Stimulated activated naive CD8-positive, alpha-beta T cell treated with anti-CD3 and anti-CD28 coated beads, Interleukin-15, amount 100 ng/mL, for 72 hours (primary cell): ENCODE results near the gene NBPF3.
A peak's percentile ranks its signal among the peaks of the same experiment; 100 is the strongest.

ENCODE experiments used
- ATAC-seq: fragments of 150-1000 bp; cut with Tn5 transposase; 2 replicates; pipeline ENCODE4 v1.10.0; 2021; ENCODE audit warnings: mild to moderate bottlenecking, moderate library complexity
- DNase-seq, 2 donors: peaks; one replicate each; pipeline ENCODE4 v3.0.0; 2021 to 2022
- H3K27ac Mint-ChIP-seq, 2 donors: one replicate each; pipeline ENCODE4 v1.8.0; 2022; ENCODE audit warnings: mild to moderate bottlenecking in 2 of 2, mixed read lengths in 2 of 2, moderate library complexity in 2 of 2
- H3K27me3 Mint-ChIP-seq: one replicate; pipeline ENCODE4 v1.8.0; 2022; ENCODE audit warnings: mixed read lengths
- H3K4me1 Mint-ChIP-seq: one replicate; pipeline ENCODE4 v1.8.0; 2022; ENCODE audit warnings: mild to moderate bottlenecking, mixed read lengths
- H3K4me3 Mint-ChIP-seq, 2 donors: one replicate each; pipeline ENCODE4 v1.8.0; 2022; ENCODE audit warnings: mild to moderate bottlenecking in 2 of 2, mixed read lengths in 2 of 2, moderate library complexity in 1 of 2
- H3K9me3 Mint-ChIP-seq, 2 donors: one replicate each; pipeline ENCODE4 v1.8.0; 2022; ENCODE audit warnings: mixed read lengths in 2 of 2

NBPF3 gene

DNA sequence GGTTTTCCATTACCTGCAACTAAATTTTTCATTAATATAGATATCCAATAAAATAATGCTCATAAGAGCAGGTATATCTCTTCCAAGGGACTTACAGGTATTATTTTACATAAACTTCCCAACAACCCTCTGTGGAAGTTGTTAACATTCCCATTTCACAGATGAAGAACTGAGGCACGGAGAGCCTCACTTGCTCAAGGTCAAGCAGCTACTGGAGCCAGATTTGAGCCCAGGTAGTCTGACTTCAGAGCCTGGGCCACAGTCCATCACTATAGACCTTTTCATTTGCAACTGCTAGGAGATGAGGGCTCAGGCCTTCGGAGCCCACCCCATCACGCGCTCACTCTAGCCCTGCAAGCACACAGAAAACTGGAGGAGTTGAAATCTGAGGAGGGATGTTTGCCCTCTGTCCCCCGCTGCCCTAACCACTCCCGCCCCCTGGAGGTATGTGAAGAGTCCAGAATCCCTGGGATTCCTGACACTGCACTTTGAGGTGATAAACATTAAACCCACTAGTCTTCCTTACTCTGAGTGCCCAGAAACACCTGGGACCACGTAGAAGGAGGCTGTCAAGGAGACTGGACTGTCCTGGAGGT is 57.6 kb downstream of the NBPF3 start:
- peaks cover 6% of the 10 kb centered on the region for H3K27me3 Mint-ChIP-seq
- ATAC-seq (no peak), DNase-seq (no peak)
- no peaks in the 10 kb centered on the region for H3K9me3 Mint-ChIP-seq
- H3K4me1 Mint-ChIP-seq, result no peaks in the 10 kb centered on the region
- no peak overlapping the region for H3K27ac Mint-ChIP-seq
- no peak overlapping the region for H3K4me3 Mint-ChIP-seq

DNA sequence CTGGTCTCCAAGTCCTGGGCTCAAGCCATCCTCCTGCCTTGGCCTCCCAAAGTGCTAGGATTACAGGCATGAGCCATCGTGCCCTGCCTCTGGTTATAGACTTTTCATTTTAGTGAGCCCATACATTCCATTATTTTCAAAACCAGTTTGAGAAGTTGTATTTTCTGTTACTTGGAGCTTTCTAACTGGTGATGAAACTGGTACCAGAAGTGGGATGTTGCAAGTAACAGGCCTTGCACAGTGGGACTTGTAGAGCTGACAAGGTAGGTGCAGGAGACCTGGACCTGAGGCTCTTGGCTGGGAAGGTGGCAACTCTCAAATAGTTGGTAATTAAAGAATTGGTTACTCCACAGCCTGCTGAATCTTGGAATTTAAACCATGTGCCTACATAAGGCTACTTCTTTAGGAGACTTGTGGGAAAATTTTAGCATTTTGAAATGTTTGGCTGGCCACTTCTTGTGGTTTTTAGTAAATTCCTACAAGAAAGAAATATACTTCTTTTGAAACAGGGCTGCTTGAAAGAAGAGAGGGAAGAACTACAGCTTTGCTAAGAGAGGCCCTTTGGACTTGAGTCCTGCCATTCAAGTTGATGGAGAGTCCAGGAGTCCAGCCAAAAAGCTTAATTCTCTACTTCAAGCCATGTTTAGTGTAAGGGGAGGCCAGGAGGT is 59.5 kb downstream of the NBPF3 start:
- no peaks in the 10 kb centered on the region for H3K9me3 Mint-ChIP-seq
- no peak for DNase-seq
- ATAC-seq, result no peak
- H3K27me3 Mint-ChIP-seq, result peaks cover 8% of the 10 kb centered on the region
- no peaks in the 10 kb centered on the region for H3K4me1 Mint-ChIP-seq
- H3K4me3 Mint-ChIP-seq, result no peak overlapping the region
- no peak overlapping the region for H3K27ac Mint-ChIP-seq

DNA sequence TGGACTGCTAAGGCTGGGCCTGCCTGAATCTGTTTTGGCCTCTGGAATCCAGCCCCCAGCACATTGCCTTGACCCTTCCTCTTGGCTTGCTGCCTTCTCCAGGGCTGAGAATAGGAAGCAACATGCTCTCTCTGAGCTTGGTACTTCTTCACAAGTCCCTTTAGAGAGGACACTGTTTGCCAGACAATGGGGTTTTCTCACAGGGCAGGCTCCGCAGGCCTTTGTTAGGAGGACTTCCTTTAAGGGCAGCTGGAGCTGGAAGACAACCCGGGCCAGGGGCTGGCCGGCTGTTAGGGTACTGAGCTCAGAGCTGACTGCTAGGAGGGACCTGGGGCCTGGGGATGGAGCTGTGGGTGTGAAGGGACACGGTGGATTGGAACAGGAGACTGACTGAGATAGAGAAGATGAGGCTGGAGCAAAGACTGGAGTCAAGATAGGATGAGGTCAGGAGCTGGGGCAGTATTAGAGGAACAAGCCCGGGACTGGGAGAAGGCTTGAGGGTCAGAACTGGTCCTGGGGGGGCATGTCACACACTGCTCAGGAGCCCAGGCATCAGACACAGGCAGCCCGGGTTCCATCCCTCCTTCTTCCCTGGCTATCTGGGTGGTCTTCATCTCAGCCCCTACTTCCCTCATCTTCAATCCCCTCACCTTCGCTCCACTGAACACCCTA is 63.9 kb downstream of the NBPF3 start:
- ATAC-seq, result no peak
- Mint-ChIP-seq H3K27ac (no peak overlapping the region), H3K27me3 (peaks cover 48% of the 10 kb centered on the region), H3K4me1 (peaks cover 5% of the 10 kb centered on the region), H3K9me3 (no peaks in the 10 kb centered on the region), H3K4me3 (no peak overlapping the region)
- DNase-seq, result no peak

DNA sequence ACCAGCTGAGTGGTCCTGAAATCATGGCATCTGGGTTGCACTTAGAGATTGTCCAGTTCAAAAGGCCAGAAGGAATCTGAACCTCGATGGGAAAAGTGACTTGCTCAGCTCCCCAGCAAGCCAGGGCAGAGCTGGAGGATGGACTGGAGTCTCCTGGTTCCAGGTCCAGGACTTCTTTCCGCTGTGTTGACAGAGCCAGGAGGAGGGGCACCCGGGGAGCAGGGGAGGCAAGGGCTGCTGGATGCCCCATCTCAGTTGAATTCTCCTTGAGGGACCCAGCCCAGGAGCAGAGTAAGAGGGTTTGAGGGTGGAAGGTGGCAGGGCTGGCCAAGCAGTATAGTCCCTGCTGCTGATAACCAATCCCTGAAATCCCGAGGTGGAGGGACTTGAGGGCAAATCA is 66.9 kb downstream of the NBPF3 start:
- Mint-ChIP-seq H3K4me3 (no peak overlapping the region), H3K27me3 (peaks cover 77% of the 10 kb centered on the region), H3K9me3 (no peaks in the 10 kb centered on the region), H3K4me1 (peaks cover 8% of the 10 kb centered on the region), H3K27ac (no peak overlapping the region)
- no peak for ATAC-seq
- DNase-seq, result no peak

DNA sequence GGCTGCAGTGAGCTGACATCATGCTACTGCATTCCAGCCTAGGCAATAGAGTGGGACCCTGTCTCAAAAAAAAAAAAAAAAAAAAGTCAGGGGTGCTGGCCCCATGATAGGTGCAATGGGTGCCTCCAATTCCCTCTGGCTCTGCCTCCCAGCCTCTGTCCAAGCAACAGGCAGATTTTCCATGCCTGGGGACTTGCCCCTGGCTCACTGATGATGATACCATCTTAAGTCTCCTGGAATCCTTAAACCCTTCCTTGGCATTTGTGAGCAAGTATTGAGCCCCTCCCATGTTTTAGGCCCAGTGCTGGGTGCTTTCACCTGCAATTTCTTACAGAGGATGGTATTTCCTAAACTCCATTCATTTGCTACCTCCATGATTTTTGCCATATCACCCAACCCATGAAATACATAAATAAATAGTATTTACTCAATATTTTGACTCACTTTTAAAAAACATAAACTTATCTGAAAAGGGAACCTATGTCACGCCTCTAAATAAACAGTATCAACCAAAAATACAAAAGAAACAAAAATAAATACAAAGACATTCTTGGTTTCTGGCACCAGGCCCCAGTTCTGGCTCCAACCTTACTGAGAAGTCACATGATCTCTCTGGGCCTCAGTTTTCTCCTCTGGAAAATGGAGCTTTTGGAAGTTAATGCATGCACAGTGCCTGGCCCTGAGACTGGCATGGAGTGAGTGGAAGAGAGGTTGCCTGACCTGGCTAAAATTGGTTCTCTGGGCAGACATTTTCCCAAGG is 67.8 kb downstream of the NBPF3 start:
- ATAC-seq, result no peak
- no peak for DNase-seq
- Mint-ChIP-seq H3K27ac (no peak overlapping the region), H3K4me3 (peak overlapping the region in 1 of 2 donors; percentile 23), H3K9me3 (no peaks in the 10 kb centered on the region), H3K27me3 (peaks cover 83% of the 10 kb centered on the region), H3K4me1 (peaks cover 8% of the 10 kb centered on the region)

DNA sequence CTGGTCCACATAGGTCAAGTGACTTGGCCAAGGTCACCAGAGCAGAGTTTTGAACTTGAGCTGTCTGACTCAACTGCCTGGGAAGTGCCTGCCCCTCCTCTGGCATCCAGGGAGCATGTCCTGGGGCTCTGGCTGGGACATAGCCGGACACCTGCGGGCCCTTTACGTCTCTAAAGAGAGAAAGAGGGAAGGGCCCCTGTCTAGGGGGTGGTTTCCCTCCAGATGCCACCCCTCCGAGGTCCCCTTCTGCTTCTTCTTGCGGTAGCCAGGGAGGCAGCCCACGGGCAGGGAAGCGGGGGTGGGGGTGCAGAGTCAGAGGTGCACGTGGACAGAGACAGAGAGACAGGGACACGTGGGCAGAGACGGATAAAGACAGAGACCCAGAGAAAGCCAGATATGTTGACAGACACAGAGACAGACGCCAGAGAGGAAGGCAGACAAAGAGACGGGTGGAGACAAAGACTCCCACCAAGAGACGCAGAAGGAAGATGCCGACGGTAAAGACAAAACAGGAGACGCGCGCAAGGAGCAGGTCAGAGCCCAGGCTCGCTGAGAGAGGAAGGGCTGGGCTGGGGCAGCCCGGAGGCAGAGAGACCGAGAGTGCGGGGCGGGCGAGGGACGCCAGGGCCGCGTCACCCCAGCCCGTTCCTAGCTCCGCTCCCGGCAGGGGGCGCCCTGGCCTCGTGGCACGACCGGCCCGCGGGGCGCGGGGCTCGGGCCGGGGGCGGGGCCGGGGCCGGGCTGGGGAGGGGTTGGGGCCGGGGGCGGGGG is 68.8 kb downstream of the NBPF3 start:
- peaks cover 8% of the 10 kb centered on the region for H3K4me1 Mint-ChIP-seq

DNA sequence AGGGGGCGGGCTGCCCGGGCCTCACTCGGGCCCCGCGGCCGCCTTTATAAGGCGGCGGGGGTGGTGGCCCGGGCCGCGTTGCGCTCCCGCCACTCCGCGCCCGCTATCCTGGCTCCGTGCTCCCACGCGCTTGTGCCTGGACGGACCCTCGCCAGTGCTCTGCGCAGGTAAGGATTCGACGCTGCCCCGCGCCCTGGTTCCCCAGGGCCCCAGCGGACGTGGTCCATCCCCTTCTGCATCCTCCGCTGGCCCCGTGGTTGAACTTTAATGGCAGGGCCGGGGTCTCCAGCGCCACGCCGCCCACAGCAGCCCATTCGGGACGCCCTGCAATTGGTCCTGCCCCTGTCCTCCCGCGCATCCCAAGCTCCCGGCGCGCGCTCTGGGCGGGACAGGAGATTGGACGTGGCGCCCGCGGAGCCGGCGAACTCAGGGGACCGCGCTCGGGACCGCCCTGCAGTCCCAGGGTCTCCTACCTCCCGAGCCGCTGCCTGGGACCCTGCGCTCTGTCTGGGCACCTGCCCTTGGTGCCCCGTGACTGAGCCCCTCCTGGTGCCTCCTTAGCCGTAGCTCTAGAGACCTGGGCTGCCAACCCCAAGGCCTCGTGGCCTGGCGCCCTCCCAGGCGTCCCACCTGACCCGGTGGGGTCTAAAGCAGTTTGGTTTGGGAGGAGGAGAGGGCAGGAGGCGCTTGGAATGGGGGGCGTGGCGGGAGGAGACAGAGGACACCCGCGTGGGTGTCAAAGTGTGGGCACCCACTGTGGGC is 69.6 kb downstream of the NBPF3 start, which contains the start of gene ALPL:
ALPL (plus strand) TSS at position 73 of the 762 bp plus-strand sequence. CDS start 44,659 bp downstream, outside the sequence.
- ATAC-seq, result peak; percentile 48
- no peak within 1 kb of the TSS for H3K27ac Mint-ChIP-seq
- H3K4me1 Mint-ChIP-seq, result peaks cover 8% of the 10 kb centered on the region
- no peak for DNase-seq
- peaks cover 75% of the 10 kb centered on the region for H3K27me3 Mint-ChIP-seq
- H3K9me3 Mint-ChIP-seq, result no peaks in the 10 kb centered on the region
- H3K4me3 Mint-ChIP-seq, result peak within 1 kb of the TSS; percentile 69 to 71

More for the DNA sequence above, 68.8 kb downstream of the NBPF3 start:
- DNase-seq, result peak; percentile 67 to 72
- H3K27ac Mint-ChIP-seq, result no peak overlapping the region
- no peaks in the 10 kb centered on the region for H3K9me3 Mint-ChIP-seq
- peak overlapping the region; percentile 69 to 71 for H3K4me3 Mint-ChIP-seq
- peaks cover 80% of the 10 kb centered on the region for H3K27me3 Mint-ChIP-seq
- peak; percentile 96 for ATAC-seq

DNA sequence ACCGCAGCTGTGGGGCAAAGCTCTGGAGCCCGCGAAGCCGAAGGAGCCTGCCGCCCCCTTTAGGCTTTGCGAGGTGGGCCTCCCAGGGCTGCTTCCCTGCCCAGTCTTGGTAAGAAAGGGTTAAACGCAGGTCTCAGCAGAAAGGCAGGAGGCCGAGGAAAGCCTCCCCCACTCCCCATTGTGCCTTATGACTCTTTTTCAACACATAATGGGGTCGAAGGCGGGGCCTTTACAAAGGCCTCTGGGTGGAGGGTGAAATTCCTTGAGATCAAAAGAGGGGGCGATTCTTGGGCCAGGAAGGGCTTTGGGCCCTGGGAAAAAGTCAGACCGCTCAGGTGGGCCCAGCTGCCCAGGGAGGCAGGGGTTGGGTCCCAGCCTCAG is 70.2 kb downstream of the NBPF3 start:
- ATAC-seq (no peak), DNase-seq (no peak)
- peaks cover 8% of the 10 kb centered on the region for H3K4me1 Mint-ChIP-seq
- no peak overlapping the region for H3K4me3 Mint-ChIP-seq
- H3K9me3 Mint-ChIP-seq, result no peaks in the 10 kb centered on the region
- H3K27ac Mint-ChIP-seq, result no peak overlapping the region
- peaks cover 73% of the 10 kb centered on the region for H3K27me3 Mint-ChIP-seq

DNA sequence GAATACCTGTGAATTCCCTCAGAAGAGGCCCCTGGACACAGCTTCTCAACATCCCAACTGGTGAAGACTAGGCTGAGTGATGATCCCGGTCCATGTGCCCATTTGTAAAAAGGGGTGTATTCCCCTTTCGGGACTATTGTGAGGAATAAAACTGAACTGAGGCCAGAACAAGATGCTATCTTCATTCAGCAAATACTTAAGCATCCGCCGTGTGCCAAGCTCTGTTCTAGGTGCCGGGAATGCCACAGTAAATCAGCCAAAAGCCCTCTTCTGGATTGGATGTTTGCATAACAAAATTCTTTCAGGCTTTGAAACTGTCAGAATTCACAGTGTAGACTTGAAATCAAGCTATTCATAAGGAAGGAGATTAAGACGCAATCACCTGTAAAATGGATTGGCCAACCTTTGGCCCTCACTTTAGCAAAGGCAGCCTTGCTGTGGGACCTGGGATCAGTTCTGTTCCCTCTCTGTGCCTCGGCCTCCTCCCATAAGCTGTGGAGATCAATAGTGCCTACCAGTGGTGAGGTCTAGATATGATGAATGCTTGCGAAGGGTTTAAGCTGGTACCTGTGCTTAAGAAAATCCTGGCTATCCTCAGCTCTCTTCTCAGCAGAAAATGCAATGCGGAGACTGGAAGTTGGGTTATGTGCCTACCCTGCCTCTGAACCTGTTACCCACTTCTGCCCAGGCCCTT is 71.1 kb downstream of the NBPF3 start:
- H3K27me3 Mint-ChIP-seq, result peaks cover 70% of the 10 kb centered on the region
- DNase-seq (no peak), ATAC-seq (no peak)
- no peak overlapping the region for H3K4me3 Mint-ChIP-seq
- no peak overlapping the region for H3K27ac Mint-ChIP-seq
- no peaks in the 10 kb centered on the region for H3K9me3 Mint-ChIP-seq
- peaks cover 8% of the 10 kb centered on the region for H3K4me1 Mint-ChIP-seq

DNA sequence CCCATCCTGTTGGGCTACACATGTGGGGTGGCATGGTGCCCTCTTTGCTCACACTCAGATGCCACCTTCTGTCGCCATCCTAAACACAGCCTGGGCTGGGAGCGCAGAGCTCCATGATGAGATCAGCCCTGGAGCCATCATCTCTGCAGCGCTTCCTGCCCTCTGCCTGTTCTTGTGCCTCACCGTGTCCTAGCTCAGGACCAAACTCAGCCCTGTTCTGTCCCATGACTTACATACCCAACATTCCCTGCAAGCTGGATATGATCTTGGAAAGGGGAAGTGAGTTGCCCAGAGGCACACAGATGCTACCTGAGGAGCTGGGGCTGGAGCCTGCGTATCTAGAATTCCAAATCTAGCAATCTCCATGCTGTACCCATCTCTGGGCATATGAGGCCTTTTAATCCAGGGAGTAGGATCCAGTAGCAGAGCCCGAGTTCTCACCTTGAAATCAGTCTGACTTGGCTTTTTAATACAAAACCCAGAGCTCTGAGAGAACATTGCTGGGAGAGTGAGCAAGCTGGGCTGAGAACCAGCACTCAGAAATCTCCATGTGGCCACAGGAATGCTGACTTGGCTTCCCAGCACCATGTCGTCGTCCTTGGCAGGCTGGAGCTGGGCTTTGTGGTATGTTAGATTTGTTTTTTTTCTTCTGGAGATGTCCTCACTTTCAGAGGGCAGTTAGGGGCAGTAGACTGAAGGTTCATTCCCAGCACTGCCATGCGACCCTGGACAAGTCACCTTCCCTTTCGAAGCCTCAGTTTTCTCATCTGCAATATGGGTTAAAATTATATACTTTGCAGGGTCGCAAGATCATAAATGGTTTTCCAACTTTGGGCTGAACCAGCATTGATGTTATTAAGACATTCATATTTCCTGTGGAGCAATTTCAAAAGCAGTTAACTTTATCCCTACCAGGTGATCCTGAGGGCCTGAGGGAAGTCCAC is 71.9 kb downstream of the NBPF3 start:
- Mint-ChIP-seq H3K27ac (no peak overlapping the region), H3K9me3 (no peaks in the 10 kb centered on the region), H3K4me1 (peaks cover 8% of the 10 kb centered on the region), H3K4me3 (no peak overlapping the region), H3K27me3 (peaks cover 67% of the 10 kb centered on the region)
- DNase-seq (no peak), ATAC-seq (no peak)

DNA sequence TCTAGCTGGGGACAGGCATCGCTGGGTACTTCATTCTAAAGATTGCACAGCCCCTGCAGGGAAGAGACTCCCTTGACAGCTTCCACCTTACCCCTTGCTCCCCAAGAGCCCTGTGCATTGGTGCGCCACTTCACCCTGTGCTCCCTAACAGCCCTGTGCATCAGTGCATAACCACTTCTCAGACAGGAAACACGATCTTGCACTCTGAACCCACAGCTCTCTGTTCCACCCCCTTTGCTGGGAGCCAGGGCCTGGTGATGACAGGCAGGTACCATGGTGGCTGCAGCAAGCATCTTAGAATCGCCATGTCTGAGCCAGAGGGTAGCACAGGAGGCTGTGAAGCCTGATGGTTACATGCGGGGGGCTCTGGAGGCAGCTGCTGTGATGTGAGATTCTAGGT is 74.3 kb downstream of the NBPF3 start:
- Mint-ChIP-seq H3K4me1 (no peaks in the 10 kb centered on the region), H3K9me3 (no peaks in the 10 kb centered on the region), H3K27ac (no peak overlapping the region), H3K27me3 (peaks cover 43% of the 10 kb centered on the region), H3K4me3 (no peak overlapping the region)
- DNase-seq (no peak), ATAC-seq (no peak)

DNA sequence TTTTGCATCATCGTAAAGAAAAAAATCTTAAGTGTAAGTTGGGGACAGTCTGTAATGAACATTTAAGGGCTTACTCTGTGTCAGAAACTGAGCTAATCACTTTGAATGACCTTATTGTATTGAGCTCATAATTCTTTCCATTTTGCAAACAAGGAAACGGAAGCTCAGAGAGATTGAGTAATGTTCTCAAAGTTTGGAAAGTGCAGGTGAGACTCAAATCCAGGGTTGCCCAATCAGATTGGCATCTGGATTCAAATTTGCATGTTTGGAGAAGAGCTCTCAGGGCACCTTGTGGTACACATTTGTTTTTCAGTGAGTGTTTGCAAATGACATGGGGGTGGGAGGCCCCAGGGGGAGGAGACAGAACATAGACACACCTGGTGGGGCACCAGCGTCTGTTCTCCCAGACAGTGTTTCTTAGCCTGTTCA is 77.2 kb downstream of the NBPF3 start:
- H3K27me3 Mint-ChIP-seq, result peaks cover 13% of the 10 kb centered on the region
- H3K4me1 Mint-ChIP-seq, result no peaks in the 10 kb centered on the region
- H3K9me3 Mint-ChIP-seq, result no peaks in the 10 kb centered on the region
- ATAC-seq (no peak), DNase-seq (no peak)
- no peak overlapping the region for H3K27ac Mint-ChIP-seq
- H3K4me3 Mint-ChIP-seq, result no peak overlapping the region
